Measurements from ENCODE around the gene CXCL11. TPM values are rescaled to one million over a fixed set of nuclear protein-coding genes. Genes with fewer than 3 reads are reported as not detected.

The CXCL11 gene
- under 1 TPM in 1 of 4 donors, not detected in 3; 0.37 TPM for total RNA-seq
- under 1 TPM in 2 of 3 donors, not detected in 1; 0.03 to 0.15 TPM for polyA plus RNA-seq
- long read RNA-seq, donor 1: 0 reads
- long read RNA-seq, donor 2: 0 reads

- Histone ChIP-seq H3K9me3 (no peaks in the 10 kb centered on the region), H3K27me3 (ENCODE audit: insufficient read depth in 3 of 3, low read length in 2 of 3) (no peaks in the 10 kb centered on the region), H3K36me3 (ENCODE audit: insufficient read depth in 1 of 2, low read depth in 1 of 2) (no peaks in the 10 kb centered on the region), H3K4me1 (no peaks in the 10 kb centered on the region), H3K4me3 (no peak within 1 kb of the TSS), H3K27ac (no peak within 1 kb of the TSS)
- TF ChIP-seq CTCF (IDR thresholded peaks at IDR 0.05): no peak
- intact Hi-C loops (cut with DNase I): no loop called here
- no peak for DNase-seq
- no peak for ATAC-seq
- WGBS, 3 donors: 77 to 85% (median 81%) methylated on average over 2 of the region's 2 CpGs
Observed at GRCh38 chr4:76035799-76036380, at the start of gene CXCL11. CXCL11 (minus strand) TSS chr4:76036070; CDS start chr4:76035987, 83 bp downstream.

GRCh38 chr4:76084542-76084941 is 48.7 kb upstream of the CXCL11 start:
- H3K36me3 ChIP-seq (ENCODE audit: insufficient read depth in 1 of 2, low read depth in 1 of 2): no peaks in the 10 kb centered on the region
- peak overlapping the region; percentile 86 for H3K27ac ChIP-seq
- intact Hi-C loops (cut with DNase I): no loop called here
- 22 to 35% (median 29%) methylated on average over 1 of the region's 1 CpG for whole genome bisulfite sequencing, 3 donors
- H3K4me1 ChIP-seq: peaks cover 75% of the 10 kb centered on the region
- peak; percentile 71 to 84 (median 80) for ATAC-seq
- DNase-seq: no peak
- TF ChIP-seq CTCF (IDR thresholded peaks at IDR 0.05): no peak
- no peaks in the 10 kb centered on the region for H3K27me3 ChIP-seq (ENCODE audit: insufficient read depth in 3 of 3, low read length in 2 of 3)
- H3K4me3 ChIP-seq: no peak overlapping the region
- H3K9me3 ChIP-seq: no peaks in the 10 kb centered on the region

GRCh38 chr4:76083386-76083988 is 47.6 kb upstream of the CXCL11 start:
- no peak for TF ChIP-seq CTCF (IDR thresholded peaks at IDR 0.05)

GRCh38 chr4:76078033-76078613 is 42.3 kb upstream of the CXCL11 start:
- Histone ChIP-seq H3K27me3 (ENCODE audit: insufficient read depth in 3 of 3, low read length in 2 of 3) (no peaks in the 10 kb centered on the region), H3K27ac (peak overlapping the region; percentile 86), H3K4me3 (peak overlapping the region; percentile 63), H3K4me1 (peaks cover 31% of the 10 kb centered on the region), H3K9me3 (no peaks in the 10 kb centered on the region), H3K36me3 (ENCODE audit: insufficient read depth in 1 of 2, low read depth in 1 of 2) (no peaks in the 10 kb centered on the region)
- ATAC-seq (peak; percentile 68 to 88 (median 80)), DNase-seq (no peak)
- no peak for TF ChIP-seq CTCF (IDR thresholded peaks at IDR 0.05)
- intact Hi-C loops (cut with DNase I): no loop called here
- WGBS, 3 donors: 19 to 31% (median 25%) methylated on average over 4 of the region's 4 CpGs

More at GRCh38 chr4:76083386-76083988, 47.6 kb upstream of the CXCL11 start:
- no peak for DNase-seq
- peaks cover 67% of the 10 kb centered on the region for H3K4me1 ChIP-seq
- no peak for ATAC-seq
- H3K4me3 ChIP-seq: peak overlapping the region; percentile 20
- no peaks in the 10 kb centered on the region for H3K36me3 ChIP-seq (ENCODE audit: insufficient read depth in 1 of 2, low read depth in 1 of 2)
- WGBS, 3 donors: 55 to 76% (median 61%) methylated on average over 3 of the region's 3 CpGs
- H3K27ac ChIP-seq: peak overlapping the region; percentile 86
- intact Hi-C loops (cut with DNase I): no loop called here
- H3K27me3 ChIP-seq (ENCODE audit: insufficient read depth in 3 of 3, low read length in 2 of 3): no peaks in the 10 kb centered on the region
- H3K9me3 ChIP-seq: no peaks in the 10 kb centered on the region

All from psoas muscle (tissue), 8 donors.